Fibroblast of pulmonary artery (primary cell): Measurements from ENCODE around the gene FLNA.

Experiments
- DNase-seq: peaks from one replicate; pipeline ENCODE4 v3.0.0-alpha.2; 2010; ENCODE audit warnings: low read depth
- H3K4me3 ChIP-seq: replicated peaks from 2 replicates; pipeline ENCODE4 v1.5.1; 2011; ENCODE audit warnings: low read depth, mild to moderate bottlenecking, control low read depth, low read length, moderate library complexity
- TF ChIP-seq, protein P1 (sequence below): IDR thresholded peaks from 2 replicates; pipeline ENCODE4 v1.5.1; 2011; ENCODE audit warnings: mild to moderate bottlenecking, control low read depth, low read length, inconsistent platforms; ENCODE audit errors: missing control alignments

Gene FLNA

GRCh38 chrX:154383359-154384283, 9.2 kb upstream of the FLNA start:
- no peak overlapping the region for H3K4me3 ChIP-seq
- DNase-seq, result no peak
- TF ChIP-seq, protein P1, sequence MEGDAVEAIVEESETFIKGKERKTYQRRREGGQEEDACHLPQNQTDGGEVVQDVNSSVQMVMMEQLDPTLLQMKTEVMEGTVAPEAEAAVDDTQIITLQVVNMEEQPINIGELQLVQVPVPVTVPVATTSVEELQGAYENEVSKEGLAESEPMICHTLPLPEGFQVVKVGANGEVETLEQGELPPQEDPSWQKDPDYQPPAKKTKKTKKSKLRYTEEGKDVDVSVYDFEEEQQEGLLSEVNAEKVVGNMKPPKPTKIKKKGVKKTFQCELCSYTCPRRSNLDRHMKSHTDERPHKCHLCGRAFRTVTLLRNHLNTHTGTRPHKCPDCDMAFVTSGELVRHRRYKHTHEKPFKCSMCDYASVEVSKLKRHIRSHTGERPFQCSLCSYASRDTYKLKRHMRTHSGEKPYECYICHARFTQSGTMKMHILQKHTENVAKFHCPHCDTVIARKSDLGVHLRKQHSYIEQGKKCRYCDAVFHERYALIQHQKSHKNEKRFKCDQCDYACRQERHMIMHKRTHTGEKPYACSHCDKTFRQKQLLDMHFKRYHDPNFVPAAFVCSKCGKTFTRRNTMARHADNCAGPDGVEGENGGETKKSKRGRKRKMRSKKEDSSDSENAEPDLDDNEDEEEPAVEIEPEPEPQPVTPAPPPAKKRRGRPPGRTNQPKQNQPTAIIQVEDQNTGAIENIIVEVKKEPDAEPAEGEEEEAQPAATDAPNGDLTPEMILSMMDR, result no peak

- TF ChIP-seq, protein P1, result no peak
- no peak overlapping the region for H3K4me3 ChIP-seq
- DNase-seq, result no peak
These were observed 8.1 kb upstream of the FLNA start for GRCh38 chrX:154382483-154383069.

- H3K4me3 ChIP-seq, result no peak overlapping the region
- TF ChIP-seq, protein P1, result no peak
- no peak for DNase-seq
These were observed 6.8 kb upstream of the FLNA start for GRCh38 chrX:154381271-154381670.

- DNase-seq, result no peak
- peak overlapping the region; percentile 70 for H3K4me3 ChIP-seq
- TF ChIP-seq, protein P1, result no peak
These were observed 6.4 kb upstream of the FLNA start for GRCh38 chrX:154380787-154381186.

DNA sequence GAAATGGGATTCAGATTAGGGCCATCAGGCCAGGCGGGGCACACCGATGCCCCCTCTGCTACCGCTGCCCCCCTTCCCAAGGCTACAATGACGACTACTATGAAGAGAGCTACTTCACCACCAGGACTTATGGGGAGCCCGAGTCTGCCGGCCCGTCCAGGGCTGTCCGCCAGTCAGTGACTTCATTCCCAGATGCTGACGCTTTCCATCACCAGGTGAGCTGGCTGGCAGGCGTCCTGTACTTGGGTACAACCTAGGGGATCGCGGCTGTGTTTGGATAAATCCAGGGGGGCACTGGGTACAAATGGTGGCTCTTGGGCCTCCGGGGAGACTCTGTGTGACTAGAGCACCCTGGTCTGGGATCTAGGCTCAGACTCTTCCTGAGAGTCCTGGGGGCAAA, 5.7 kb upstream of the FLNA start:
- TF ChIP-seq, protein P1, result no peak
- peak overlapping the region; percentile 70 for H3K4me3 ChIP-seq
- no peak for DNase-seq

DNA sequence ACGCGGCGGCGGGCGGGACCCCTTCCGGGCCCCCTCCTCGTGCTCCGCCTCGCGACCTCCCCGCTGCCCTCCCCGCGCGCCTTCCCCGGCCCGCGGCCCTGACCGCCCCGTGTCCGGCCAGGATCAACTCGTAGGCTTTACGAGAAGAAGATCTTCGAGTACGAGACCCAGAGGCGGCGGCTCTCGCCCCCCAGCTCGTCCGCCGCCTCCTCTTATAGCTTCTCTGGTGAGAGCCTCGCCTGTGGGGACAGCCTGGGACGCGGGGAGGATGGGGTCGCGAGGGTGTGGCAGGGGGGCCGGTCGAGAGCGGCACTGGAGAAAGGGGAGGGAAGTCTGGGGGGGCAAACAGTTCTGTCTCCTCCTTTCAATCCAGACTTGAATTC, 5.1 kb upstream of the FLNA start:
- DNase-seq, result no peak
- peak overlapping the region; percentile 70 for H3K4me3 ChIP-seq
- TF ChIP-seq, protein P1, result no peak
